Muscle layer of colon (tissue), 2 donors: ENCODE results near the gene CPED1.
"Not testable (repeated sequence)": the region's sequence is repeated elsewhere in the genome, so short reads cannot be mapped to it uniquely, and the experiment has no call there.

Source experiments
- H3K27ac ChIP-seq: one replicate; pipeline ENCODE4 v1.7.0; 2013; ENCODE audit warnings: low read depth, mild to moderate bottlenecking, low read length, moderate library complexity
- H3K27me3 ChIP-seq, 2 donors: one replicate each; pipeline ENCODE4 v1.7.0; 2013; ENCODE audit warnings: low read length in 2 of 2, mild to moderate bottlenecking in 2 of 2; ENCODE audit not compliant: insufficient read depth in 2 of 2, control insufficient read depth in 1 of 2
- H3K36me3 ChIP-seq: one replicate; pipeline ENCODE4 v1.7.0; 2013; ENCODE audit warnings: mild to moderate bottlenecking, low read length; ENCODE audit not compliant: insufficient read depth
- H3K4me1 ChIP-seq: one replicate; pipeline ENCODE4 v1.7.0; 2013; ENCODE audit warnings: mild to moderate bottlenecking, low read length; ENCODE audit not compliant: insufficient read depth
- H3K4me3 ChIP-seq, 2 donors: one replicate each; pipeline ENCODE4 v1.7.0; 2013; ENCODE audit warnings: low read length in 2 of 2, low read depth in 1 of 2, mild to moderate bottlenecking in 1 of 2, moderate library complexity in 1 of 2
- H3K9ac ChIP-seq: one replicate; pipeline ENCODE4 v1.7.0; 2013; ENCODE audit warnings: low read length
- H3K9me3 ChIP-seq: one replicate; pipeline ENCODE4 v1.7.0; 2013; ENCODE audit warnings: mild to moderate bottlenecking, low read length
- donor health status: abdominal sarcoma.
- donor health status: Adenocarcinoma of cecum.

CPED1 gene

DNA sequence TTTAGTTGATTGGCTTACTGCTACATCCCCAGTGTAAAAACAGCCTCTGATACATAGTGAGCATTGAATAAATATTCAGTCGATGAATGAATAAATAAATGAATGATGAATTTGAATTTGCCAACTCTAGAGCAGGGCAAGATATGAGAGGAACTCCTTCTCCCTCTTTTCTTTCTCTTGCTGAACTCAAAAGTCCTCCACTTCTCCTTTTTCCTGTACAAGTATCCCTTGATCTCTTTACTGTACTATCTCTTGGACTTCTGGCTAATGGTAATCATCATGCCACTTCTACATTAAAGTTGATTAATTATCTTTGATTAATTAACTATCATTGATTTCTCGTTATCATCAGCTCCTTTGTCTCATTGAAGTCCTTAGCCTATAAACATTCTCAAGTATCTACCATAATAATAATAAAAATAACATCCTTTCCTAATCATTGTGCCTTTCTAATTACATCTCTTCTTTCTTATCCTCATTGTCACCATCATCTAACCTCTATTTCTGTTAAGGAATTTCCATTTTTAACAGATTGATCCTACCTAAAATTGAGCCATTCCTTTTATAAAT lies 10.6 kb downstream of the CPED1 start:
- Histone ChIP-seq H3K9ac (no peak overlapping the region), H3K27ac (peak overlapping the region; percentile 67), H3K9me3 (no peaks in the 10 kb centered on the region), H3K4me1 (peaks cover 75% of the 10 kb centered on the region), H3K36me3 (no peaks in the 10 kb centered on the region), H3K4me3 (peak overlapping the region in 1 of 2 donors; percentile 23), H3K27me3 (no peaks in the 10 kb centered on the region)

DNA sequence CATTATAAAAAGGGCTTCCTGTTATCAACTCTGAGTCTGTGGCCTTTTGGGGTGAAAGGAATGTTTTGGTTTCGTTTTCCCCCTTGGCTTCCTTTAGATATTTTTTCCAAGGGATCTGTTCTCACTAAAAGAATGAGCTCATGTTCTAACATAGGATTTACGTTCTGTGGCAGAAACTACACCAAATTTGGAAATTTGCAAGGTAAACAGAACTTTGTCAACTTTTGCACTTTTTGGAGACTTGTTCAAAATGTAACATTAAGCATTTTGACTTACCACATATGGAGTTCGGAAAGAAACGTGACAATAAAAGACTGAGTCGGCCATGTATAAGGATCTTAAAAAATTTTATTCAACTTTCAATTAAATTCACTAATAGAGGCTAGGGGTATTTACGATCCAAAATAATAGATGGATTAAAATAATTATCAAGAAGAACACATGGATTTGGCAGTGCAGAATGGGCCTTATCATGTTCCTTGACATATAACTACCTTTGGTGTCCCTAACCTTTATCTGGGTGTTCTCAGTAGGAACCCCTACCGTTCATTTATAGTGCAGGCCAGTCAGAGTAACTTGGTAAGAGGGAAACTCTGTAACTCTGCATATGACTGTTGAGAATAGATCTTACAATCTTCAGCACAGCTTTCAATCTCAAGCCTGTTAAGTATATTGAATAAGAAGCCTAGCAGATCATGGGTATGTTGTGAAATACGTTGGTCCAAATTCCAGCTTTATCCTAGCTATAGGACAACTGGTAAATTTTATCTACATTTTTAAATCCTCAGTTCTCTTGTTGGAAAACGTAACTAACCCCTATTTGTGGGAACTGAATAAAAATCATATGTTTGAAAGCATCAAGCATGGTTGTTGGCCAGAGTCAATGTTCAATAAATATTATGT lies 11.8 kb downstream of the CPED1 start:
- Histone ChIP-seq H3K36me3 (no peaks in the 10 kb centered on the region), H3K4me3 (peak overlapping the region in 1 of 2 donors; percentile 23), H3K27me3 (no peaks in the 10 kb centered on the region), H3K4me1 (peaks cover 77% of the 10 kb centered on the region), H3K9me3 (no peaks in the 10 kb centered on the region), H3K9ac (peak overlapping the region; percentile 4), H3K27ac (peak overlapping the region; percentile 67)

DNA sequence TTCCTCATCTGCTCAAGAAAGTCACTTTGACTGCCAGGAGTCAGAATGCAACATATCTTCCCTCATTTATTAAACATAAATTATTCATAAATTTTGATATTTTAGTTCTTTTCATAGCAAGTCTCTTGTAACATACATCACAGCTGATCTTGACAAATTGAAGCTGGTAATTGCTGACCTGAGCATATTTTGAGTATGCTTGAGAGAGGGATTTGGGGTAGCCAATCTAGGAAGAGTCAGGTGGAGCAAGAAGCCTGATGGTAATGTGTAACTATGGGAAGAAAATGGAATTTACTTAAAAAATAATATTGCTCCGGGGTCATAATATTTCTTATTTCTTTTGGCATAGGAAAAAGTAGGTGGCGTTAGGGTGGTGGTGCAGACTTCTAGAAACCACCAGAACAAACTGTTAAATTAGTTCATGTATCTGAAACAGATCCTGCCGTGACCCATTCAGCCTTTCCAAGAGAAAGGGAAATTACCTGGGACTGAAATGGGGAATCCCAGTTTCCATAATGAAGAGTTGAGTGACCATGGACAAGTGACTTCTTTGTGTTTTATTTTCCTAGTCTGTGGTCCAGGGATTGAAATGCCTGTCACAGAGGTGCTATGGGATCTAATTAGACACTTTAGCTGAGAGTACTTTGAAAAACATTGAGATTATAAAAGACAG lies 12.9 kb downstream of the CPED1 start:
- no peaks in the 10 kb centered on the region for H3K27me3 ChIP-seq
- H3K9ac ChIP-seq: no peak overlapping the region
- H3K4me3 ChIP-seq: no peak overlapping the region
- peaks cover 81% of the 10 kb centered on the region for H3K4me1 ChIP-seq
- peak overlapping the region; percentile 67 for H3K27ac ChIP-seq
- H3K36me3 ChIP-seq: no peaks in the 10 kb centered on the region
- H3K9me3 ChIP-seq: no peaks in the 10 kb centered on the region

DNA sequence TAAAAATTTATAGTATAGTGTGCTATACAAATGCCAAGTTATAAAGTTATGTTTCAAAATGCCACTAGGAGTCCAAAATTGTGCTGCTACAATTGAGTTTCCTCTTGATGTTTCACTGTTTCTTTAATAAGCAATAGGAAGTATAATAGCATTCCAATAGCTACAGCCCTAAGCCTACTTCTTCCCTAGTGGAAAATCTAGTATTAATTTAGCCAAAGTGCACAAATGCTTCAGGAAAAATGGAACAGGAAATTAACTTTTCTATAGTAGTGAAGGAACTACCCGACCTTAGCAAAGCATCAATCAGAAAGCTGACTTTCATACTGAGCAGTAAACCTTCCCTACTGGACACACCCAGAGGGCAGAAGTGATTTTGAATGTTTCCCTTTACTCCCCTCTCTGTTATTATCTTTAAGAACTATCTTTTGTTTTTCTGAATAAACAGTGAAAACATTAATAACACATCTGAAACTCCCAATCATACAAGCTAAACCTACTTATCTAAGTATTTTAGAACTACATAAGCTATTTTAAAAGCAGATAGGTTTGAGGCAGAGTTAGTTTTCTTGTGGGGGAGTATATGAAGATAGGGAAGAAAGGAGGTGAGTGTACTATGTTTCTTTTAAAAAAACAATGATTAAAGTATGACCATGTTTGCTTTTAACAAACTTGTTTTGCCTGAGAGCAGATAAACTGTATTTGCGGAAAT lies 13.7 kb downstream of the CPED1 start:
- no peaks in the 10 kb centered on the region for H3K27me3 ChIP-seq
- H3K9ac ChIP-seq: no peak overlapping the region
- H3K4me1 ChIP-seq: peaks cover 79% of the 10 kb centered on the region
- no peaks in the 10 kb centered on the region for H3K9me3 ChIP-seq
- H3K4me3 ChIP-seq: no peak overlapping the region
- H3K36me3 ChIP-seq: no peaks in the 10 kb centered on the region
- peak overlapping the region; percentile 45 for H3K27ac ChIP-seq

DNA sequence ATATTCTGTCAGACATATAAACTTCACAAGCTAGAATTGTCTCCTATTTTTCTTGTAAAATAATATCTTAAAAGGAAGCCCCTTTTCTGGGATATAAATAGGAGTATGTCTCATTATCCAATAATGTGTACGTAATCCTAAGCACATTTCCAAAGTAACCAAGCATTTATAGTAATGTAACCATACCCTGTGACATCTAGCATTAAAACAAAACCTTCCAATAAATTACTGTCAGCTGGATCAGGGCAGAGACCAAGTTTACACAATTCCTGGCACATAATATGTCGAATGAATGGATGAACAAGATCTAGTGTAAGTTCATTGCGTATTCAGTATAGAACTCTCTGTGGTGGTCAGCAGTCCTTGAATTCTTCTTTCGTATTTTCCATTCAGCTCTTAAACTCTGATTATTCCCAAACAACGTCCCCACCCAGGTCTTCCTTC lies 14.3 kb downstream of the CPED1 start:
- H3K36me3 ChIP-seq: no peaks in the 10 kb centered on the region
- peaks cover 75% of the 10 kb centered on the region for H3K4me1 ChIP-seq
- no peak overlapping the region for H3K9ac ChIP-seq
- H3K27ac ChIP-seq: peak overlapping the region; percentile 45
- H3K27me3 ChIP-seq: no peaks in the 10 kb centered on the region
- H3K4me3 ChIP-seq: no peak overlapping the region
- H3K9me3 ChIP-seq: no peaks in the 10 kb centered on the region

DNA sequence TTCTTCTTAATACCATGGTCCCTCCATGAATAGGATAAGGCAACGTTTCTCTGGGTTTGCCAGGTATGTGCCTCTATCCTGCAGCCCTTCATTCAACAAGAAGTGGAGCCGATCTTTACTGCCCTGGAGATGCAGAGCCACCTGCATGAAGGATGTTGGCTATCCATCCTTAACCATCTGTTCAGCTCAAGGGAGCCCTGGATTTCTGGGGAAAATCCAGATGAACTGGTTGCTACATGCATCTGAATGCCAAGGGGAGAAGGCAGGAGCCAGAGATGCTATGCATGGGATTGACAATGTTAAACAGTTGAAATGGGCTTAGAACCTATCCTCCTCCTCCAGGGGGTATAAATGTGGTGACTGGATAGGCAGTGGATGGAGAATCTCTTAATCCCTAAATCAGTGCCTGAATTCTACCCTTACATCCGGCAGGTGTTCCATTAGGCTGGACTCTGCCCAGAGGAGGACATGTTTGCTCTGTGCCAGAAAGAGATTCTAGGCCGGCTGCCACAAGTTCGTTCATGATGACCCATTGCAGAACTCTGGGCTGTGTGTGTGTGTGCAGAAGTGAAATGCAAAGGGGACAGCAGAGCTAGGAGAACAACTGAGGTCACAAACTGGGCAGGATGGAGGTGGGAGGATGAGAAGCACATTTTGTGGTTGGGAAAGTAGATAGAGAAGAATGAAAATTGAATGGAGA lies 15.6 kb downstream of the CPED1 start:
- Histone ChIP-seq H3K36me3 (no peaks in the 10 kb centered on the region), H3K9me3 (no peaks in the 10 kb centered on the region), H3K4me1 (peaks cover 68% of the 10 kb centered on the region), H3K27me3 (no peaks in the 10 kb centered on the region), H3K4me3 (no peak overlapping the region), H3K27ac (no peak overlapping the region), H3K9ac (no peak overlapping the region)

DNA sequence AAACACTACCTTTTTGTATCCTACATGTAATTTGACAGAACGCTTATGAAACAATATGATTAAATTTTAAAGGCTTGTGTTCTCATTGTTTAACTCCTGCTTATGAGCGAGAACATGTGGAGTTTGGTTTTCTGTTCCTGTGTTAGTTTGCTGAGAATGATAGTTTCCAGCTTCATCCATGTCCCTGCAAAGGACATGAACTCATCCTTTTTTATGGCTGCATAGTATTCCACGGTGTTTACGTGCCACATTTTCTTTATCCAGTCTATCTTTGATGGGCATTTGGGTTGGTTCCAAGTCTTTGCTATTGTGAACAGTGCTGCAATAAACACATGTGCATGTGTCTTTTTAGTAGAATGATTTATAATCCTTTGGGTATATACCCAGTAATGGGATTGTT lies 16.5 kb downstream of the CPED1 start:
- not testable (repeated sequence) for H3K4me3 ChIP-seq, H3K36me3 ChIP-seq, H3K27me3 ChIP-seq, H3K9me3 ChIP-seq, H3K27ac ChIP-seq, H3K9ac ChIP-seq
- H3K4me1 ChIP-seq: peaks cover 60% of the 10 kb centered on the region

DNA sequence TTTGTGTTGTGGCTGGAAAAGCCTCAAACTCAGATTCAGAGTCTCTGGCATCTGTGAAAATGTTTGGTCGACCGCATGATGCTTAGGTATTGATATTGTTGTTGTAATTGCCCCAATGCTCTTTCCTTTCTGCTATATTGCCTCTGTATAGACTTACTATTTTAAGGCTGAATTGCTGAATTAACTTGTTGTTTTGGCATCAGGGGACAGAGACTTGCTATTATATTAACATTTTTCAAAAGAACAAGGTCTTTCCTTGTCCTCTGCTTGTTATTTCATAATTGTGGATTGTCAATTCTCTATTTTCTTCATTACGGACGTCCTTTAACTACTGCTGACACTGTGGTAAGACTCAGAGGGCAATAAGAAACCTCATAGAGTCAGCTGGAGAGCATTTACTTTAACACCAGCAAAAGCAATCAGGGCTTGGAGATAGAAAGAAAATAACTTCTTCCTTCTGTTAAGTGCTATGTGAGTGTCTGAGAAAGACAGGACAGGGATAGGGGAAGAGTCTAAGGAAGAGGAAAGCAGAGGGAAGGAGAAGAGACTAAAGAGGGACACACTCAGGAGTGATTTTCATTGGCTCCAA lies 17.6 kb downstream of the CPED1 start:
- Histone ChIP-seq H3K4me3 (peak overlapping the region in 1 of 2 donors; percentile 1), H3K27ac (peak overlapping the region; percentile 0), H3K9ac (no peak overlapping the region), H3K4me1 (peaks cover 49% of the 10 kb centered on the region), H3K36me3 (no peaks in the 10 kb centered on the region), H3K9me3 (no peaks in the 10 kb centered on the region), H3K27me3 (no peaks in the 10 kb centered on the region)

DNA sequence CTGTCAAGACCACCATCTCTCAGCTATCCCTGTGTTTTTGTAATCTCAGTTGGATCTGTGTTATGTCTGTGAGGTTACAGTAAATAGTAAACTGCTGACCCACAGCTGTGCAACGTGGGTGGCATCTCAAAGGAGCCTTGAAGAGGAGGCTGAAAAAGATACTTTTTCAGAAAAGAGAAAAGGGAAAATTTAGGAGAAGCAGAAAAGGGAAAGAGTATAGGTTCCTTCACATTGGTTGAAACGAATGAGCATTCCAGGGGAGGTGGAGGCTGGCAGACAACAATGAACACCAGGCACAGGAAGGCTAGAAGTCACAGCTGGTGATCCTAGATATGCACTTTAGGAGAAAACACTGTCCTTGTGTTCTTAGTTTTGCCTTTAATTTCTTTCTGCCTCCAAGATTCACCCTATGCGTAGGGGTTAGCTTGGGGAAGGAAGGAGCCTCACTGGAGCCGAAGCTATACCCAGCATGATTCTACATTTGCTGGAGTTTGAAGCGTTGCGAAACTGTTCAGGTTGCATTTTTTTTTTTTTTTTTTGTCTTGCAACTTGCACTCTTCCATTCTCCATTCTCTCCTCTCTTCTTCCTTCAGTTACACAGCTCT lies 18.3 kb downstream of the CPED1 start:
- H3K4me1 ChIP-seq: peaks cover 43% of the 10 kb centered on the region
- H3K9me3 ChIP-seq: no peaks in the 10 kb centered on the region
- H3K9ac ChIP-seq: no peak overlapping the region
- H3K27me3 ChIP-seq: no peaks in the 10 kb centered on the region
- no peaks in the 10 kb centered on the region for H3K36me3 ChIP-seq
- peak overlapping the region; percentile 0 for H3K27ac ChIP-seq
- no peak overlapping the region for H3K4me3 ChIP-seq

DNA sequence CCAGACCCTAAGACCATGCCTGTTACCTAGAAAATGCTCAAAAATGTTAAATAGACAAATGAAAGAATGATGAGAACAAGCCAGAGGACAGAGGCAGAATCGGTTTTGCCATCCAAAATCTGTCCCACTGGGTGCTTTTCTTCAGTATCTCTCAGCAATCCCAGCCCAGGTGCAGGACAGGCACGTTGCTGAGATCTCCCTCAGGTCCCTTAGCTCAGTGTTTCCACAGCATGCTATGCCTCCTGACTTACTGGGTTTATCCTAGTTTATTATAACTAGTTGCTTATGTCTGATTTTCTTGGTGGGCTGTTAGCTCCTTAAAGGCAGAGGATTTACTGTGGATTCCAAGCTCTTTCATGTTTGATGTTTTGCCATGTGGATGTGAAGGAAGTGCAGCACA lies 20.3 kb downstream of the CPED1 start:
- Histone ChIP-seq H3K9me3 (no peaks in the 10 kb centered on the region), H3K4me1 (peaks cover 37% of the 10 kb centered on the region), H3K36me3 (no peaks in the 10 kb centered on the region), H3K9ac (no peak overlapping the region), H3K27me3 (no peaks in the 10 kb centered on the region), H3K27ac (no peak overlapping the region), H3K4me3 (no peak overlapping the region)
